DND-41 (cell line): ENCODE measurements around the gene TMEM255A.

Experiments used
- EZH2 ChIP-seq: IDR thresholded peaks from 3 replicates; pipeline ENCODE4 v1.6.1; 2012; ENCODE audit warnings: borderline replicate concordance, low read depth, mild to moderate bottlenecking, moderate library complexity, low read length, inconsistent platforms; ENCODE audit not compliant: severe bottlenecking
- TF ChIP-seq, protein P1 (sequence below): IDR thresholded peaks from 2 replicates; pipeline ENCODE4 v1.5.1; 2012; ENCODE audit warnings: borderline replicate concordance, low read length, moderate library complexity, mild to moderate bottlenecking; ENCODE audit not compliant: poor library complexity, severe bottlenecking; ENCODE audit errors: extremely low read depth

DNA sequence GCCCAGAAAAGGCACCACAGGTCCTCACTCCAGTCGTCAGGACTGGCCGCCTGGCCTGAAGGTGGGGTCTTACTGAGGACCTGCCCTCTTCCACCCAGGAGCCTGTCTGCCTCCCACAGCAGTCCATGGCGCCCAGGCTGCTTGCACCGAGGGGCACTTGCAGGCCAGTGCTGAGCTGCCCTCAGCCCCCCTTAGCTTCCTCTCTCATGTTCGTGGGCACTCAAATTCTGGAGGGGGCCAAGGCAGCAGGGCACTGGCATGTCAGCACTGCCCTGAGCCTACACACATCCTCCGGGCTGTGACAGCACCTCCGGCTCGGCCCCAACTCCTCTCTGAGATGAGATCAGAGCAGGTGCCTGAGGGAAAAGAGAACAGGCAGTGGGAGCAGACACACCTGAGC is 87.9 kb downstream of the TMEM255A start:
- no peak for TF ChIP-seq EZH2
- TF ChIP-seq, protein P1, sequence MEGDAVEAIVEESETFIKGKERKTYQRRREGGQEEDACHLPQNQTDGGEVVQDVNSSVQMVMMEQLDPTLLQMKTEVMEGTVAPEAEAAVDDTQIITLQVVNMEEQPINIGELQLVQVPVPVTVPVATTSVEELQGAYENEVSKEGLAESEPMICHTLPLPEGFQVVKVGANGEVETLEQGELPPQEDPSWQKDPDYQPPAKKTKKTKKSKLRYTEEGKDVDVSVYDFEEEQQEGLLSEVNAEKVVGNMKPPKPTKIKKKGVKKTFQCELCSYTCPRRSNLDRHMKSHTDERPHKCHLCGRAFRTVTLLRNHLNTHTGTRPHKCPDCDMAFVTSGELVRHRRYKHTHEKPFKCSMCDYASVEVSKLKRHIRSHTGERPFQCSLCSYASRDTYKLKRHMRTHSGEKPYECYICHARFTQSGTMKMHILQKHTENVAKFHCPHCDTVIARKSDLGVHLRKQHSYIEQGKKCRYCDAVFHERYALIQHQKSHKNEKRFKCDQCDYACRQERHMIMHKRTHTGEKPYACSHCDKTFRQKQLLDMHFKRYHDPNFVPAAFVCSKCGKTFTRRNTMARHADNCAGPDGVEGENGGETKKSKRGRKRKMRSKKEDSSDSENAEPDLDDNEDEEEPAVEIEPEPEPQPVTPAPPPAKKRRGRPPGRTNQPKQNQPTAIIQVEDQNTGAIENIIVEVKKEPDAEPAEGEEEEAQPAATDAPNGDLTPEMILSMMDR = no peak
